ENCODE measurements around the gene C4B. TPM values are rescaled to one million over a fixed set of nuclear protein-coding genes. Genes with fewer than 3 reads are reported as not detected.
"Not testable (repeated sequence)": the region's sequence is repeated elsewhere in the genome, so short reads cannot be mapped to it uniquely, and the experiment has no call there.

Gene C4B
- total RNA-seq, 1 experiment from 2014 or later = 2.6 TPM

DNA sequence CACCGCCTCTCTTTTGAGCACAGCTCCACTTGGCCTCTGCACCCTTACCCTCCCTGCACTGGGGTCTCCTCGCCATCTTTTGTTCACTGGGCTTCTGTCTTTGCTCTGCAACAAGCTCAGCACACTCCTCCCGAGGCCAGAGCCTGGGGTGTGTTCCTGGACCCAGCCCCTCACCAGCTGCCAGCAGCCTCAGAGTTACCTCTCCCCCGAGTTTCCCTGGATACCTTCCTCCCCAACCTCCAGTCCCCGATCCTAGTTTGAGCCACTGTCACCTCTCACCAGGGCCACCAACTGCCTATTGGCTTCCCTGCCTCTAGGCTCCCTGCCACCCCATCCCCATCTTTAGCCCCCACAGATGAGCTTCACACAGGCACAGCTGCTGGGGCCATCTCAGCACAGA is 36.0 kb downstream of the C4B start:
- Histone ChIP-seq H3K9me2 (replicated peaks; ENCODE audit: low read length) (no peaks in the 10 kb centered on the region), H3F3A (ENCODE audit: low read length, unreplicated experiment) (no peaks in the 10 kb centered on the region), H3K79me2 (ENCODE audit: low read length) (no peaks in the 10 kb centered on the region), H3K27ac (ENCODE audit: low read length) (no peak overlapping the region), H2AFZ (ENCODE audit: low read length) (no peak overlapping the region), H3K36me3 (ENCODE audit: low read depth, low read length) (no peaks in the 10 kb centered on the region), H3K9me3 (ENCODE audit: low read length) (no peaks in the 10 kb centered on the region), H3K4me3 (ENCODE audit: low read length) (no peak overlapping the region), H3K4me2 (ENCODE audit: low read length) (no peak overlapping the region), H3K27me3 (ENCODE audit: low read length) (no peaks in the 10 kb centered on the region), H3K4me1 (ENCODE audit: insufficient read depth, low read length) (peaks cover 20% of the 10 kb centered on the region), H3K9ac (ENCODE audit: low read length) (no peak overlapping the region), H4K20me1 (ENCODE audit: low read length) (no peaks in the 10 kb centered on the region)
- no peak for DNase-seq
- no peak for ATAC-seq
- BruUV-seq (replicated peaks) = no TSS peak
- intact Hi-C loops (cut with micrococcal nuclease) = no loop called here
- ChIA-PET POLR2A (ENCODE audit: unreplicated experiment) (no interaction called here), CTCF (no interaction called here)
- TF ChIP-seq EZH2phosphoT487 (IDR thresholded peaks at IDR 0.05; ENCODE audit: borderline replicate concordance, low read length) = no peak
- TF ChIP-seq, protein P1, sequence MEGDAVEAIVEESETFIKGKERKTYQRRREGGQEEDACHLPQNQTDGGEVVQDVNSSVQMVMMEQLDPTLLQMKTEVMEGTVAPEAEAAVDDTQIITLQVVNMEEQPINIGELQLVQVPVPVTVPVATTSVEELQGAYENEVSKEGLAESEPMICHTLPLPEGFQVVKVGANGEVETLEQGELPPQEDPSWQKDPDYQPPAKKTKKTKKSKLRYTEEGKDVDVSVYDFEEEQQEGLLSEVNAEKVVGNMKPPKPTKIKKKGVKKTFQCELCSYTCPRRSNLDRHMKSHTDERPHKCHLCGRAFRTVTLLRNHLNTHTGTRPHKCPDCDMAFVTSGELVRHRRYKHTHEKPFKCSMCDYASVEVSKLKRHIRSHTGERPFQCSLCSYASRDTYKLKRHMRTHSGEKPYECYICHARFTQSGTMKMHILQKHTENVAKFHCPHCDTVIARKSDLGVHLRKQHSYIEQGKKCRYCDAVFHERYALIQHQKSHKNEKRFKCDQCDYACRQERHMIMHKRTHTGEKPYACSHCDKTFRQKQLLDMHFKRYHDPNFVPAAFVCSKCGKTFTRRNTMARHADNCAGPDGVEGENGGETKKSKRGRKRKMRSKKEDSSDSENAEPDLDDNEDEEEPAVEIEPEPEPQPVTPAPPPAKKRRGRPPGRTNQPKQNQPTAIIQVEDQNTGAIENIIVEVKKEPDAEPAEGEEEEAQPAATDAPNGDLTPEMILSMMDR (conservative IDR thresholded peaks at IDR 0.05; ENCODE audit: low read depth, low read length) = no peak
- no peak for TF ChIP-seq EZH2 (IDR thresholded peaks at IDR 0.05; ENCODE audit: low read length, unreplicated experiment)

DNA sequence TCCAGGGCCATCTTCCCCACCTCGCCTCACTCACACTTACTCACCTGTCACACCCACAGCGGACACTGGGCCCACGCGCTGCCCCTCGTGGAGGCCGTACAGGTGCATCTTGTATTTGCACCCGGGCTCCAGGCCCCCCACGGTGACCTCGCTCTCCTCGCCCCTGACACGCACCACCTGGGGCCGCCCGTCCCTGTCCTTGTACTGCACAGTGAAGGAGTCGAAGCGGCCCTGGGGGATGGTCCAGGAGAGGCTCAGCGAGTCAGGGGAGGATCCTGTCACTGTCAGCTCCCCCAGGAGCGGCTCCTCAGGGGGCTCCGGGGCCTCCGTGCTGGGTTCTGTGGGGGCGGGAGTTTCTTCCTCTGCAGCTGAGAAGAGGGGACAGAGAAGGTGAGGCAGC is 38.0 kb downstream of the C4B start:
- H3K9me3 ChIP-seq (ENCODE audit: low read length); H4K20me1 ChIP-seq (ENCODE audit: low read length); ATAC-seq; H3K4me3 ChIP-seq (ENCODE audit: low read length); H3K4me2 ChIP-seq (ENCODE audit: low read length); H3K9me2 ChIP-seq (replicated peaks; ENCODE audit: low read length); H3K27me3 ChIP-seq (ENCODE audit: low read length); H3K4me1 ChIP-seq (ENCODE audit: insufficient read depth, low read length); H3K36me3 ChIP-seq (ENCODE audit: low read depth, low read length); H3K79me2 ChIP-seq (ENCODE audit: low read length); intact Hi-C loops (cut with micrococcal nuclease); H3K27ac ChIP-seq (ENCODE audit: low read length); H3K9ac ChIP-seq (ENCODE audit: low read length); H3F3A ChIP-seq (ENCODE audit: low read length, unreplicated experiment); POLR2A ChIA-PET (ENCODE audit: unreplicated experiment); H2AFZ ChIP-seq (ENCODE audit: low read length); DNase-seq; BruUV-seq (replicated peaks); CTCF ChIA-PET: not testable (repeated sequence)

DNA sequence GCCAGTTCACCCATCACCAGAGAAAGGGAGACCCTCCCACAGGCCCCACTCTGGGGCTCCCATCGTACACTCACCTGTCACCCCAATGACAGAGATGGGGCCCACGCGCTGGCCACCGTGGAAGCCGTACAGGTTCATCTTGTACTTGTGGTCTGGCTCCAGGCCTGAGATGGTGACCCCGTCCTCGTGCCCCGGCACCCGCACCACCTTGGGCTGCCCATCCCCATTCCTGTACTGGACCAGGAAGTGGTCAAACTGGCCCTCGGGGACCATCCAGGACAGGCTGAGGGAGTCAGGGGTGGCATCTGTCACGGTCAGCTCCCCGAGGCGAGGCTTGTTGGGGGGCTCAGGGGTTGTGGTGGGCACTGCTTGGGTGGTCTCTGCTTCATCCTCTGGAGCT is 38.7 kb downstream of the C4B start:
- H3K4me2 ChIP-seq (ENCODE audit: low read length); POLR2A ChIA-PET (ENCODE audit: unreplicated experiment); H3K4me1 ChIP-seq (ENCODE audit: insufficient read depth, low read length); BruUV-seq (replicated peaks); H3K9me3 ChIP-seq (ENCODE audit: low read length); H3K27me3 ChIP-seq (ENCODE audit: low read length); H3K79me2 ChIP-seq (ENCODE audit: low read length); intact Hi-C loops (cut with micrococcal nuclease); H3K9ac ChIP-seq (ENCODE audit: low read length); H2AFZ ChIP-seq (ENCODE audit: low read length); CTCF ChIA-PET; H3K27ac ChIP-seq (ENCODE audit: low read length); ATAC-seq; DNase-seq; H3F3A ChIP-seq (ENCODE audit: low read length, unreplicated experiment); H3K4me3 ChIP-seq (ENCODE audit: low read length); H3K9me2 ChIP-seq (replicated peaks; ENCODE audit: low read length); H3K36me3 ChIP-seq (ENCODE audit: low read depth, low read length); H4K20me1 ChIP-seq (ENCODE audit: low read length): not testable (repeated sequence)

DNA sequence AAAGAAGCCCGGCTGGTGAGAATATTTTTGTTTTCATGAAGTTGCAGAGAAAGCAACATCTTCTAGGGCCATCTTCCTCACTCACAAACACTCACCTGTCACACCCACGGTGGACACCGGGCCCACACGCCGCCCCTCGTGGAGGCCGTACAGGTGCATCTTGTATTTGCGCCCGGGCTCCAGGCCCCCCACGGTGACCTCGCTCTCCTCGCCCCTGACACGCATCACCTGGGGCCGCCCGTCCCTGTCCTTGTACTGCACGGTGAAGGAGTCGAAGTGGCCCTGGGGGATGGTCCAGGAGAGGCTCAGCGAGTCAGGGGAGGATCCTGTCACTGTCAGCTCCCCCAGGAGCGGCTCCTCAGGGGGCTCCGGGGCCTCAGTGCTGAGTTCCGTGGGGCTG is 41.2 kb downstream of the C4B start:
- H3K4me2 ChIP-seq (ENCODE audit: low read length); H2AFZ ChIP-seq (ENCODE audit: low read length); H3K4me1 ChIP-seq (ENCODE audit: insufficient read depth, low read length); H3K4me3 ChIP-seq (ENCODE audit: low read length); H4K20me1 ChIP-seq (ENCODE audit: low read length); ATAC-seq; H3K27ac ChIP-seq (ENCODE audit: low read length); POLR2A ChIA-PET (ENCODE audit: unreplicated experiment); DNase-seq; BruUV-seq (replicated peaks); H3K36me3 ChIP-seq (ENCODE audit: low read depth, low read length); H3K27me3 ChIP-seq (ENCODE audit: low read length); CTCF ChIA-PET; H3K9ac ChIP-seq (ENCODE audit: low read length); H3K9me3 ChIP-seq (ENCODE audit: low read length); H3F3A ChIP-seq (ENCODE audit: low read length, unreplicated experiment); intact Hi-C loops (cut with micrococcal nuclease); H3K9me2 ChIP-seq (replicated peaks; ENCODE audit: low read length); H3K79me2 ChIP-seq (ENCODE audit: low read length): not testable (repeated sequence)
